Measurements from ENCODE around the gene PGAM4.
"Not testable (repeated sequence)": the region's sequence is repeated elsewhere in the genome, so short reads cannot be mapped to it uniquely, and the experiment has no call there.

Gene PGAM4

GRCh38 chrX:77930581-77930980, 38.9 kb downstream of the PGAM4 start:
- DNase-seq (ENCODE audit: low read depth in 1 of 2, low spot score in 1 of 2): no peak

- DNase-seq (ENCODE audit: low read depth in 1 of 2, low spot score in 1 of 2): no peak
These were observed 43.7 kb downstream of the PGAM4 start for GRCh38 chrX:77925764-77926163.

- no peak for DNase-seq (ENCODE audit: low read depth in 1 of 2, low spot score in 1 of 2)
These were observed 45.0 kb downstream of the PGAM4 start for GRCh38 chrX:77924320-77924859.

- DNase-seq (ENCODE audit: low read depth in 1 of 2, low spot score in 1 of 2): no peak
These were observed 46.7 kb downstream of the PGAM4 start for GRCh38 chrX:77922787-77923186.

- DNase-seq (ENCODE audit: low read depth in 1 of 2, low spot score in 1 of 2): not testable (repeated sequence)
These were observed 50.1 kb downstream of the PGAM4 start for GRCh38 chrX:77919370-77919769.

- DNase-seq (ENCODE audit: low read depth in 1 of 2, low spot score in 1 of 2): no peak
These were observed 50.9 kb downstream of the PGAM4 start for GRCh38 chrX:77918568-77918967.

All from activated T-helper 1 cell treated with anti-CD3 and anti-CD28 coated beads, Interleukin-2, amount 50 U/mL, for 16 hours (primary cell).